ENCODE results near the gene PTPRN2.
"Not testable (repeated sequence)": the region's sequence is repeated elsewhere in the genome, so short reads cannot be mapped to it uniquely, and the experiment has no call there.

PTPRN2 gene

GRCh38 chr7:157596471-157596870 lies 991.2 kb downstream of the PTPRN2 start:
- no peak for DNase-seq

GRCh38 chr7:157596026-157596425 lies 991.6 kb downstream of the PTPRN2 start:
- DNase-seq, result no peak

DNA sequence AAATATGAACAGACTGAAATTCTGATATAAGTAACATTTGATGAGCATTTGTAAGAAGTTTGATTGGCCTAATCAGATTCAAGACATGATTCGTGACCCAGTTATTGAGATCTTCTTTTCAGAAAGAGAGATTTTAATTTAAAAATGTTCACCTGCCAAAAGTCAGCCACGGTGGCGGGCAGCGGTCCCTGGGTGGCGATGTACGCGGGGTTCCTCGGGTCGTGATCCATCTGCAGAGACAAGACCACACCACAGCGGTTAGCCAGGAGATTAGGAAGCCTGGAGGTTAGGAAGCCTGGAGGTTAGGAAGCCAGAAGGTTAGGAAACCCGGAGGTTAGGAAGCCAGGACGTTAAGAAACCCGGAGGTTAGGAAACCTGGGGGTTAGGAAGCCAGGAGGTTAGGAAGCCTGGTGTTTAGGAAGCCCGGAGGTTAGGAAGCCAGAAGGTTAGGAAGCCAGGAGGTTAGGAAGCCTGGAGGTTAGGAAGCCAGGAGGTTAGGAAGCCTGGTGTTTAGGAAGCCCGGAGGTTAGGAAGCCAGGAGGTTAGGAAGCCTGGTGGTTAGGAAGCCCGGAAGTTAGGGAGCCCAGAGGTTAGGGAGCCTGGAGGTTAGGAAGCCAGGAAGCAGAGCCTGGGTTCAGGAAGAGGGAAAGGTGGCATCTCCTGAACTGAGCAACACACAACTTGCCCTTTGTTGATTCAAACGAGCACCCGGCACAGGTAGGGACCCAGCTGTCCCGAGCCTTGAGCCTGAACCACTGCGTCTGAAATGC lies 992.4 kb downstream of the PTPRN2 start:
- no peak for DNase-seq

DNA sequence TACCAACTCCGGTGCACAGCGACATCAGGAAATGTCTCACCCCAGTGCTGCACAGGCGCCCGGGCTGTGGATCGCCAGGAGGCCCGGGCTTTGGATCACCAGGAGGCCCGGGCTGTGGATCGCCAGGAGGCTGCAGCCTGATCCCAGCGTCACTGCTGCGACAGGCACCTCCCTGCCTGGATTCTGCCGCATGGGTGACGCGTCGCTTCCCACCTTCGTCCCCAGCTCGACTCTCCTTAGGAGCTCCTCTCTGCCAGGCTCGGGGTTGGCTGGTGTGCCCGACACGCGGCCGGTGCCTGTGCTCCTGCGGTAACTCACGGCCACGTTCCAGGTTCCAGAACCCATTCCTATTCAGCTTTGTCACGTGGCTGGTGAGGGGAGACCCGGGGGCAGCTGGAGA lies 993.3 kb downstream of the PTPRN2 start:
- DNase-seq, result no peak

GRCh38 chr7:157593541-157593940 lies 994.1 kb downstream of the PTPRN2 start:
- no peak for DNase-seq

- not testable (repeated sequence) for DNase-seq
These were observed 994.8 kb downstream of the PTPRN2 start for GRCh38 chr7:157592636-157593320.

DNA sequence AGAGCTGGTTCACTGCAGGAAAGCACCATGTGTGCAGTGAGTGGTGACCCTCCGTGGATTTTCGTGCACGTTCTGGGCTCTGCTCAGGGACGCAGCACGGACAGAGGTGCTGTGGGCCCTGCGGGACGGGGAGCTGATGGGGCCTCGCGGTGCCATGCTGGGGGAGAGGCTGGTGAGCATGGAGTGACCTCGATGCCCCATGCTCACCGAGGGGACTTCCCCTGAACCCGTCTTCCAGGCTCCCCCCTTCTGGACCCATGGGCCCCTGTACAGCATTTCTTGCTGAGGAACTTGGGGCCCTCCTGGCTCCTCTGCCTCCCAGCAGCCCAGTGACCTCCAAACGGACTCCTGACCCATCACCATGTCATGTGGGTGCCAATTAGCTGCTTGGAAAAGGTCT lies 997.1 kb downstream of the PTPRN2 start:
- DNase-seq, result no peak

DNA sequence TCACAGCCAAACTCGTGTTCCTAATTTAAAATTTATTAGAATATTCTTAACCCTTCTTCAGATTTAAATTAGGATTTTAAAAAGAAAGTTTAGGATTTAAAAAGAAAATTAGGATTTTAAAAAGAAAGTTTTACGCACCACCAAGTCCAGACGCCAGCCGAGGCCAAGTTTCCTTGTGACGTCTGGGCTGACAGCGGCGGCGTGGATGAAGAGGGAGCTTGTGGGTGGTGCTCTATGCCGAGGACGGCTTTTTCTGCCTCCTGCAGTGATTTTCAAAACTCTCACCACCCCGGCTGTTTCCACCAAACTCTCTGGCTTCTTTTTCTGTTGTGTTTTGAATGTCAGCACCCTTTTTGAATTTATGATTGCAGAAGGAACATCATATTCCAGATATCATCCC lies 997.9 kb downstream of the PTPRN2 start:
- DNase-seq, result no peak

GRCh38 chr7:157587805-157588560 lies 999.6 kb downstream of the PTPRN2 start:
- no peak for DNase-seq

DNA sequence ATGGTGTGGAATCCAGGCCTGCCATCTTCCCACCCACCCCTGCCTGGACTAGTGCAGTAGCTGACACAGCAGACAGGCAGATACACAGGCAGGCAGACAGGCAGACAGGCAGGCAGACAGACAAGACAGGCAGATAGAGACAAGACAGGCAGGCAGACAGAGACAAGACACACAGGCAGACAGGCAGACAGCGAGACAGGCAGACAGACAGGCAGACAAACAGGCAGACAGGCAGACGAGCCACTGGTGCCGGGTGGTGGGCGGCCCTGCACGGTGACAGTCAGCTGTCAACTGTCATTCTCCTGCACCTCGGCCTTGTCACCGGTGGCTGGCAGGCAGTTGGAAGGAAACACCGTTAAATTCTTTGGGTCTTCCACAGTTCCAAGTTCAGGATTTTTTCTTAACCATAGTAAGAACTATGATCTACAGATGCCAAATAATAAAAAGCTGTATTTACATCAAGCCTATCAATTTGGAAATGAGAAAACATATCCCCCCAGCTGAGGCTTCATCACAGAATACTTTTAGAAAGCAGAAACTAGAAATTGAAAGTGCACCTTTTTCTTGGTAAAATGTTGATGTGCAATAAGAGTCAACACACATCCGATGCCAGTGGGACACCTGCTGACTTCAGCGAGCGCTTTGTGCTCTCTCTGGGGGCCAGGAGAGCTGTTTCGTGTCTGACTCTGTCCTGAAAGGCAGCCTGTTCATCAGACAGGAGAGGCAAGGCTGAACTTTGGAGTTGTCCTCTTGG lies 1000.4 kb downstream of the PTPRN2 start:
- DNase-seq, result no peak

DNA sequence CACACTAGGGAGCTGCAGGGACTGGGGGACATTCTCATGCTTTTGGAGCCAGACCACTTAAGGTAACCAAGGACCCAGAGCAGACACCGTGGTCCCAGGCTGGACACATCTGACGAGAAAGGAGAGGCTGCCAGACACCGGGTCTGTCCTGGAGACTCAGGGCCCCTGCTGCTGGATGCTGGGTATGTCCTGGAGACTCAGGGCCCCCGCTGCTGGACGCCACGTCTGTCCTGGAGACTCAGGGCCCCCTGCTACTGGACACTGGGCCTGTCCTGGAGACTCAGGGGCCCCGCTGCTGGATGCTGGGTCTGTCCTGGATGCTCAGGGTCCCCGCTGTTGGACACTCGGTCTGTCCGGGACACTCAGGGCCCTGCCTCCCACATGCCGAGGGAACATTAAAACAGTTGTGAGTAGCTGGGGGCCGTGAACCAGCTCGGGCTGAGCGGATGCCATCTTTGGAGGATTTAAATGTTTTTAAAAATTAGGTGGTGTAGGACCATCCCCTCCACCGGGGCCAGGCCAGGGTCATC lies 1001.1 kb downstream of the PTPRN2 start:
- no peak for DNase-seq

- no peak for DNase-seq
These were observed 1002.3 kb downstream of the PTPRN2 start for GRCh38 chr7:157585113-157585861.

GRCh38 chr7:157584420-157584819 lies 1003.2 kb downstream of the PTPRN2 start:
- no peak for DNase-seq

GRCh38 chr7:157581740-157582139 lies 1005.9 kb downstream of the PTPRN2 start:
- DNase-seq, result no peak

DNA sequence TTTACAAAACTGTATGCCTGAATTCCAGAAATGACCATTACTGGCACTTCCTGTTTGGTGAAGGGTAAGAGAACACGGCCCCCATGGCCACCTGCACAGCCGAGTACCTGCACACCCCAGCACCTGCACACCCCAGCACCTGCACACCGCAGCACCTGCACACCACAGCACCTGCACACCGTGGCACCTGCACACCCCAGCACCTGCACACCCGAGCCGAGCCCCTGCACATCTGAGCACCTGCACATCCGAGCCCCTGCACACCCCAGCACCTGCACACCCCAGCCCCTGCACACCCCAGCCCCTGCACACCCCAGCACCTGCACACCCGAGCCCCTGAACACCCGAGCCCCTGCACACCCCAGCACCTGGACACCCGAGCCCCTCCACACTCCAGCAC lies 1007.3 kb downstream of the PTPRN2 start:
- DNase-seq, result no peak

- DNase-seq, result no peak
These were observed 1008.2 kb downstream of the PTPRN2 start for GRCh38 chr7:157579425-157579824.

DNA sequence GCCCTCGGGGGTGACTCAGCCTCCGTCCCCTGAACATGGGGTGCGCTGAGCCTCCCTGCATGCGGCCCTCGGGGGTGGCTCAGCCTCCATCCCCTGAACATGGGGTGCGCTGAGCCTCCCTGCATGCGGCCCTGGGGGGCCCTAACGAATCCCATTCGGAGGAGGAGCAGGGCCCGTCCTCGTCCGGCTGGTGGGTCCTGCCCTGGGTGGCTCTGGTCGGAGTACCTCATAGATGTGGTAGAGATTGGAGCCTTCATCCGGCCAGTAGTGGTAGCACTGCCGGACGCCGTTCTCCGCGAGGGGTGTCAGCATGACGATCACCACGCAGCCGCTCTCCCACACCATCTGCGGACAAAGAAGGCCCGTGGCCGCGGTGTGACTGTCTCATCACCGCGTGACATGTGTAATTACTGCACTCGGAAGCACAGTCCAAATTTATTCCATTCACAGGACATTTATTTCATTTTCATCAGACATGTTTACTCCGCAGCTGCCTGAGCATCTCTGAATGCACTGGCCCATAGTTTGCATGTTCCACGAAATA lies 1009.8 kb downstream of the PTPRN2 start:
- DNase-seq, result no peak

DNA sequence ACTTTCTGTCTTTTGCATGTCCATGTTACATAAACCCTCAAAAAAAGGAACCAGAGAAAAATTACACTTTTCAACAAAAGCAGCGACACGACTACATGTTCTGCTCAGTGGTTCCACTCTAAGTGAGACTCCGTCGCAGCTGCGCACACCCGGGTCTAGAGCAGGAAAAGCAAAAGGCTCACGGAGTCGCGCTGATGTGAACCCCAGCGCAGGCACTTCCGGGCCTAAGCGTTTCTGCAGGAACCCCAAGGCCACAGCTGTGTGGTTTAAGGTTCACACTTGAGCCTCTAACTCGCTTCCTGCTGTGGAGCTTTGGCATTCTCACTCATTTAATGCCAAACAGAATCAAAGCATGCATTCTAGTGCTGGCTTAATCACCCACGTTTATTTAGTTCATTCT lies 1010.6 kb downstream of the PTPRN2 start:
- DNase-seq, result no peak

- DNase-seq, result no peak
These were observed 1011.2 kb downstream of the PTPRN2 start for GRCh38 chr7:157576415-157576814.

GRCh38 chr7:157575777-157576176 lies 1011.8 kb downstream of the PTPRN2 start:
- DNase-seq, result no peak

GRCh38 chr7:157574914-157575586 lies 1012.6 kb downstream of the PTPRN2 start:
- no peak for DNase-seq
